Spleen (tissue), 11 donors: ENCODE measurements around the gene GMPPB. TPM values are rescaled to one million over a fixed set of nuclear protein-coding genes. Genes with fewer than 3 reads are reported as not detected.

Experiments used
- DNase-seq: peaks from one replicate; pipeline ENCODE4 v3.0.0-alpha.2; 2020
- H3K27ac ChIP-seq, 8 donors: fragments of 200-600 bp; sonication (generic) in 7 of 8; 1 replicate in 4 of 8; 2 replicates in 4 of 8; pipeline versions ENCODE4 v1.5.0 to v1.8.0; 2016 to 2021; ENCODE audit warnings: inconsistent platforms in 4 of 8, mild to moderate bottlenecking in 4 of 8, moderate library complexity in 1 of 8
- H3K27me3 ChIP-seq, 7 donors: fragments of 200-600 bp; sonication (generic) in 6 of 7; replicated peaks in 1 of 7; 1 replicate in 4 of 7; 2 replicates in 3 of 7; pipeline versions ENCODE4 v1.5.0 to v1.8.0; 2016 to 2021; ENCODE audit warnings: inconsistent platforms in 3 of 7, mild to moderate bottlenecking in 1 of 7
- H3K36me3 ChIP-seq, 6 donors: fragments of 200-600 bp; sonication (generic) in 5 of 6; 1 replicate in 4 of 6; 2 replicates in 2 of 6; pipeline versions ENCODE4 v1.5.0 to v1.8.0; 2016 to 2021; ENCODE audit warnings: inconsistent platforms in 2 of 6
- H3K4me1 ChIP-seq, 6 donors: fragments of 200-600 bp; sonication (generic) in 5 of 6; 1 replicate in 3 of 6; 2 replicates in 3 of 6; pipeline versions ENCODE4 v1.5.0 to v1.8.0; 2016 to 2021; ENCODE audit warnings: inconsistent platforms in 3 of 6
- H3K4me3 ChIP-seq, 8 donors: fragments of 200-600 bp; sonication (generic) in 7 of 8; 1 replicate in 4 of 8; 2 replicates in 4 of 8; pipeline versions ENCODE4 v1.5.0 to v1.8.0; 2016 to 2021; ENCODE audit warnings: inconsistent platforms in 4 of 8, mild to moderate bottlenecking in 4 of 8, moderate library complexity in 2 of 8
- H3K9me3 ChIP-seq, 8 donors: fragments of 200-600 bp; sonication (generic) in 7 of 8; 1 replicate in 4 of 8; 2 replicates in 4 of 8; pipeline versions ENCODE4 v1.5.0 to v1.8.0; 2016 to 2021; ENCODE audit warnings: inconsistent platforms in 4 of 8
- POLR2A ChIP-seq, 3 donors: fragments of 450-650 bp; IDR thresholded peaks; one replicate each; pipeline ENCODE4 v1.5.1; 2017; ENCODE audit warnings: antibody characterized with exemption in 3 of 3, mild to moderate bottlenecking in 1 of 3
- POLR2AphosphoS5 ChIP-seq, 3 donors: sonication (generic); formaldehyde crosslinking; IDR thresholded peaks; one replicate each; pipeline ENCODE4 v1.5.1; 2017; ENCODE audit warnings: antibody characterized with exemption in 3 of 3
- WGBS, 5 donors: extraction: QIAGEN DNeasy Blood & Tissue Kit in 3 of 5; methylation state at CpG; one replicate each; pipeline versions ENCODE4 v1.1.5 to v1.1.7; 2013 to 2018; 5-methylcytosine and 5-hydroxymethylcytosine counted together
- intact Hi-C: fragments of 100-400 bp; cut with DNase I; formaldehyde crosslinking; loops from one replicate; pipeline ENCODE4 v1.15.0; 2023; ENCODE audit warnings: low total_unique reads
- polyA plus RNA-seq, 3 donors: library from polyadenylated mRNA; stranded (reverse); fragments of 200-250 nt; gene quantifications; one replicate each; pipeline ENCODE4 v1.2.1, GENCODE V29; 2013
- total RNA-seq, 7 donors: library from RNA; depleted of rRNA in 3 of 7; stranded (reverse); fragments of >200 nt in 3 of 7; fragmentation: NEBNext Ultra II Directional in 4 of 7; extraction: Animal tissue kit (Norgen Biotek cat#: 25700) in 4 of 7; gene quantifications; one replicate each; pipeline versions ENCODE4 v1.1.0 to v1.2.1, GENCODE V29; 2016 to 2021
- TF ChIP-seq, protein P1 (sequence below), 11 experiments: fragments of 200-600 bp in 7 of 11; fragments of 450-650 bp in 4 of 11; sonication (generic) in 4 of 11; IDR thresholded peaks in 8 of 11; conservative IDR thresholded peaks in 3 of 11; 1 replicate in 7 of 11; 2 replicates in 4 of 11; pipeline versions ENCODE4 v1.4.0 to v1.8.0; 2016 to 2021; ENCODE audit warnings: antibody characterized with exemption in 11 of 11, inconsistent platforms in 4 of 11, mild to moderate bottlenecking in 1 of 11
- donor health status: healthy with polysubstance abuse.
- donor health status: DM: no; HTN: no; CAD: no; lungs with moderate emphysema.
- donor health status: DM: no; HTN: no; CAD: no.
- donor health status: Bipolar disorder and iron deficiency.
- donor health status: healthy.
- donor health status: DM: no; HTN: no; CAD: no.
- donor health status: DM: yes; HTN: yes; CAD: no.

The GMPPB gene
- total and polyA plus RNA-seq, 10 donors: 10.8 to 34.3 (median 26.7) TPM

DNA sequence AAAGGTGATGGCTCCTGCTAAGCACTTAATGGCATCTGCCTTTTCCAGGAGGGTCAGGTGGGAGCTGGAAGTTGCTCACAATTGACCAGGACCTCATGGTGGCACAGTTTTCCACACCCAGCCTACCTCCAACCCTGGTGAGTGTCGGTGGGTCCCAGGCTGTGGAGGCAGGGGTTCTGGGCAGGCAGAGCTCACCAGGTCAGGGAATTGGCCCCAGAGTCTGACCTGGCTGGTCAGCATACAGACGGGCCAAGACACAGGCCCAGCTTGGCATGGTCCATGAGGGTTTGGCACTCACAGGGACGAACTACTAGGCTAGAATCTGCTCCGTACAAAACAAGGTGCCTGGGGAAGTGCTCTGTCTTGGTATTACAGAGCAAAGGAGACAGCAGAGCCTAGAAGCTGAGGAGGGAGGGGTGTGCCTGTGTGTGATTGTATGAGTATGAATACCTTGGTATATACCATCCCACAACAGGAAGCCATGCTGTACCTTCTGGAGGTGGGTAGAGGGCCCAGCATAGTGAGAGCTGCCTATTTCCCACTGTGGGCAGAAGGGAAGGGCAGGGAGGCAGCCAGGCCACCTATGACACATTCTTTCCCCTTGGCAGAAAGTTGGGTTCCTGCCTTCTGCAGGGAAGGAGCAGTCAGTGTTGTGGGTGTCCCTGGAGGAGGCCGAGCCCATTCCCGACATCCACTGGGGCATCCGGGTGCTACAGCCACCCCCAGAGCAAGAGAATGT is 43.1 kb downstream of the GMPPB start:
- H3K4me1 ChIP-seq: peaks cover 0 to 24% (median 4%) of the 10 kb centered on the region in 6 donors
- H3K36me3 ChIP-seq: peaks cover 0 to 95% (median 84%) of the 10 kb centered on the region in 6 donors
- 92 to 98% (median 95%) methylated on average over 4 to 7 of the region's 7 CpGs for WGBS, 5 donors
- H3K9me3 ChIP-seq: no peaks in the 10 kb centered on the region
- H3K27ac ChIP-seq: no peak overlapping the region
- DNase-seq: no peak
- TF ChIP-seq POLR2A (IDR thresholded peaks at IDR 0.05): no peak
- peak in 1 of 3 donors; percentile 2 for TF ChIP-seq POLR2AphosphoS5 (IDR thresholded peaks at IDR 0.05)
- intact Hi-C loops: no loop called here
- peaks cover 0 to 3% (median 0%) of the 10 kb centered on the region in 7 donors for H3K27me3 ChIP-seq
- no peak overlapping the region for H3K4me3 ChIP-seq

DNA sequence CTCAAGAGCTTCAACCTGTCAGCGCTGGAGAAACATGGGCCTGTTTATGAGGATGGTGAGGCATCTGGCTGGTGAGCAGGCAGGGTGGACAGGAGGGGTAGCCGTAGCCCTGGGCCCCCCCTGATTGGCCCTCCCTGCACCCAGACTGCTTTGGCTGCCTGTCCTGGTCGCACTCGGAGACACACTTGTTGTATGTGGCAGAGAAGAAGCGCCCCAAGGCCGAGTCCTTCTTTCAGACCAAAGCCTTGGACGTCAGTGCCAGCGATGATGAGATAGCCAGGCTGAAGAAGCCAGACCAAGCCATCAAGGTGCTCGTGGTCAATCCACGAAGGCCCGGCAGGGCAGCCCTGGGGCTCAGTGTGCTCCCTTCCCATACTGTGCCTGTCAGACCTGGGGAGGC is 47.8 kb downstream of the GMPPB start:
- H3K27me3 ChIP-seq: no peaks in the 10 kb centered on the region
- no peak overlapping the region for H3K27ac ChIP-seq
- H3K4me1 ChIP-seq: peaks cover 10 to 57% (median 24%) of the 10 kb centered on the region in 6 donors
- no peak overlapping the region for H3K4me3 ChIP-seq
- intact Hi-C loops: no loop called here
- WGBS, 5 donors: 92 to 97% (median 96%) methylated on average over 8 to 11 of the region's 11 CpGs
- TF ChIP-seq POLR2A (IDR thresholded peaks at IDR 0.05) (no peak), POLR2AphosphoS5 (IDR thresholded peaks at IDR 0.05) (no peak)
- H3K9me3 ChIP-seq: no peaks in the 10 kb centered on the region
- no peak for DNase-seq
- peaks cover 0 to 56% (median 51%) of the 10 kb centered on the region in 6 donors for H3K36me3 ChIP-seq

DNA sequence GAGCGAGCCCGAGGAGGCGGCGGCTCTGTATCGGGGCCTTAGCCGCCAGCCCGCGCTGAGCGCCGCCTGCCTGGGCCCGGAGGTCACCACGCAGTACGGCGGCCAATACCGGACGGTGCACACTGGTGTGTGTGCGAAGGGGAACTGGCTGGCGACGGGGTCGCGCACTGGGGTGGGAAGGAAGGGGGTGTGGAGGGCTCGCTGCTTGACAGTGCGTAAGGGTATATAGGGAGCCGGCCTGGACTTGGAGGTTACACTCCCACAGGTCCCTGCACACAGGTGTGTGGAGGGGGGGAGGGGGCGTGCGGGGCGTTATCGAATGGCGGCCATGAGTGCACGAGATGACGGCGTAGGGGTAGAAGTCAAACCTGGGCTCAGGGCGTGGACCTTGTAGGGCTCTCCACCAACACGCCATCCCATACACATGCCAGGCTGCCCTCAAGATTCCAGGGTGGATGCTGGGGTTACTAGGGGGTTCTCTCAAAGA is 49.2 kb downstream of the GMPPB start:
- 1 to 11% (median 7%) methylated on average over 13 to 34 of the region's 34 CpGs for WGBS, 5 donors
- H3K9me3 ChIP-seq: no peaks in the 10 kb centered on the region
- H3K27me3 ChIP-seq: no peaks in the 10 kb centered on the region
- DNase-seq: no peak
- peaks cover 0 to 43% (median 38%) of the 10 kb centered on the region in 6 donors for H3K36me3 ChIP-seq
- intact Hi-C loops: no loop called here
- peak overlapping the region; percentile 93 to 98 (median 94) for H3K27ac ChIP-seq
- H3K4me3 ChIP-seq: peak overlapping the region; percentile 73 to 97 (median 88)
- TF ChIP-seq, protein P1, sequence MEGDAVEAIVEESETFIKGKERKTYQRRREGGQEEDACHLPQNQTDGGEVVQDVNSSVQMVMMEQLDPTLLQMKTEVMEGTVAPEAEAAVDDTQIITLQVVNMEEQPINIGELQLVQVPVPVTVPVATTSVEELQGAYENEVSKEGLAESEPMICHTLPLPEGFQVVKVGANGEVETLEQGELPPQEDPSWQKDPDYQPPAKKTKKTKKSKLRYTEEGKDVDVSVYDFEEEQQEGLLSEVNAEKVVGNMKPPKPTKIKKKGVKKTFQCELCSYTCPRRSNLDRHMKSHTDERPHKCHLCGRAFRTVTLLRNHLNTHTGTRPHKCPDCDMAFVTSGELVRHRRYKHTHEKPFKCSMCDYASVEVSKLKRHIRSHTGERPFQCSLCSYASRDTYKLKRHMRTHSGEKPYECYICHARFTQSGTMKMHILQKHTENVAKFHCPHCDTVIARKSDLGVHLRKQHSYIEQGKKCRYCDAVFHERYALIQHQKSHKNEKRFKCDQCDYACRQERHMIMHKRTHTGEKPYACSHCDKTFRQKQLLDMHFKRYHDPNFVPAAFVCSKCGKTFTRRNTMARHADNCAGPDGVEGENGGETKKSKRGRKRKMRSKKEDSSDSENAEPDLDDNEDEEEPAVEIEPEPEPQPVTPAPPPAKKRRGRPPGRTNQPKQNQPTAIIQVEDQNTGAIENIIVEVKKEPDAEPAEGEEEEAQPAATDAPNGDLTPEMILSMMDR (IDR thresholded peaks at IDR 0.05 in 8 of 11, conservative IDR thresholded peaks at IDR 0.05 in 3 of 11): peak in 1 of 11 experiments; percentile 1
- no peak for TF ChIP-seq POLR2A (IDR thresholded peaks at IDR 0.05)
- H3K4me1 ChIP-seq: peaks cover 10 to 57% (median 24%) of the 10 kb centered on the region in 6 donors

DNA sequence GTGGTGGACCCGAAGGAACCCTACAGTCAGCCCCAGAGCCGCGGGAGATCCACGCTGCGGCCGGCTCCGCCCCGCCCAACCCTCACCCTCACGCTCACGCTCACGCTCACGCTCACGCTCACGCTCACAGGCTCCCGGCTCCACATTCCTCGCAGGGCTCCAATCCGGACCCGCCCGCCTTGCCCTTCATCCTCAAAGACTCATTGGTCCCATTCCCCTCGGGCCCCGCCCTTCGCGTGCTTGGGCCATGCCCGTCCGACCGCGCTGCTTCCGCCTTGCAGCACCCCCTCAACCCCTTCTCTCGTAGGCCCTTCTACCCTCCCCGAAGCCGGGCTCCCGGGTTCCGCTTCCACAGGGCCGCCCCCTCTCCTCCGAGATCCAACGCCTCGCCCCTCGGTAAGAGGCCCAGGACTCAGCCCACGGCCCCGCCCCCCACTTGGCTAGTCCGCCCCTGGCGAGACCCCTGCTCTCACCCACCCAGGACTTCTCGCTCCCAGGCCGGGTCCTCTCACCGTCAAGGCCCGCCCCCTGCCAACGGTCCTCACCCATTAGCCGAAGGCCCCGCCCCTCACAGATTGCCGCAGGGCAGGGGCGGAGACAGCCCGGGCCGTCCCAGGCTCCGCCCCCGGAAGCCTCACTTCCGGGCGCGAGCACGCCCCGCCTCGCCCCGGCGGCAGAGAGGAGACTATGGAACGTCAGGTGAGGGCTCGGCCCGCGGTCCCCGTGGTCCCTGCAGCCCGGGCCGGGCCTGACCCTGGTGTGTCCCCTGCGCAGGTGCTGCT is 49.8 kb downstream of the GMPPB start, which contains the start of gene APEH:
TSS of gene APEH (plus strand) at position 637 of the 782 bp plus-strand sequence. CDS start at position 688, 51 bp downstream.
- Histone ChIP-seq H3K4me1 (peaks cover 10 to 57% (median 24%) of the 10 kb centered on the region in 6 donors), H3K27ac (peak within 1 kb of the TSS; percentile 93 to 98 (median 94)), H3K36me3 (peaks cover 0 to 36% (median 32%) of the 10 kb centered on the region in 6 donors), H3K27me3 (no peaks in the 10 kb centered on the region), H3K9me3 (no peaks in the 10 kb centered on the region), H3K4me3 (peak within 1 kb of the TSS; percentile 73 to 97 (median 88))
- intact Hi-C loops: no loop called here
- TF ChIP-seq, protein P1 (IDR thresholded peaks at IDR 0.05 in 8 of 11, conservative IDR thresholded peaks at IDR 0.05 in 3 of 11): peak in 2 of 11 experiments; percentile 26 to 46
- TF ChIP-seq POLR2AphosphoS5 (IDR thresholded peaks at IDR 0.05) (peak; percentile 93 to 96 (median 94)), POLR2A (IDR thresholded peaks at IDR 0.05) (no peak)
- DNase-seq: peak; percentile 99
- 0 to 1% (median 1%) methylated on average over 40 to 71 of the region's 71 CpGs for WGBS, 5 donors
